OCI-M2 (cell line): Measurements from ENCODE around the gene PSMB2.

Experiments used
- DNase-seq: peaks from one replicate; lab custom pipeline; 2025; ENCODE audit not compliant: unreplicated experiment; lab: John Stamatoyannopoulos, UW

The PSMB2 gene

GRCh38 chr1:35574125-35574654 is 67.1 kb downstream of the PSMB2 start:
- no peak for DNase-seq

- no peak for DNase-seq
These were observed 67.9 kb downstream of the PSMB2 start, which contains the start of gene TFAP2E for GRCh38 chr1:35573198-35574124. TSS of gene TFAP2E (plus strand) at chr1:35573314. CDS start at chr1:35573578, 264 bp downstream.

DNA sequence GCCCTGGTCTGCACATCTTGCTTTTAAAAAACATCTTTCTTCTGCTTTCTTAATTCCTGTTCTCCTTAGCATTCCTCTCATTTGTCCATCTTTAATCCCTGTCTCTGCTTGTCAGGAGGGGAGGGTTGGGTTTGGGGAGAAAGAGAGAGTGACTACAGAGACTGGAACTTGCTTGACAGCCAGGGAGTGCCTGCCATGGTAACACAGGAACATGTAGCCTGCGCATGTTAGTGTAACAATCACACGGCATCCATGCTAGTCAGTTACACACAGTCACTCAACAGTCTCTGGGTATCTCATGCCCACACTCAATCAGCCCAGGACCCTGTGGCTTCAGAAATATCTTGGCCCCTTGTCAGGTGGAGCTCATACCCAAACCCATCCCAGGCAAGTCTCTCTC is 69.0 kb downstream of the PSMB2 start:
- no peak for DNase-seq

DNA sequence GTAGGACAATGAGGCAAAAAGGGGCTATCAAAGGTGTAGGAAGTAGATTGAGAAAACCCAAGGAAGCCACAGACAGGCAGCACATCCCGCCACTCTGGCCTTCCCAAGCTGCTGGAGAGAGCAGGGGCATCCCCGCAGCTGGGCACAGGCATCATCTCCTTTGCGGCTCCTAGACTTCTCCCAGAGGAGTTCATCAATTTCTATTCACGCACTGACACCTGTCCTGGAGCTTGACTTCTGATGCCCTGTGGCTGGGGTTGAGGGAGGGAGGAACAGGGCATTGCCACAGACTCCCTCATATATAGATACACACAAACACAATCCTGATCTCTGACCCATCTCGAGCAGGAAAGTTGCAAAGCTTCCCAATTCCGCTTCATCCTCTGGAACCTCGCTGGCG is 70.1 kb downstream of the PSMB2 start:
- no peak for DNase-seq

- no peak for DNase-seq
These were observed 70.7 kb downstream of the PSMB2 start for GRCh38 chr1:35570589-35571137.

DNA sequence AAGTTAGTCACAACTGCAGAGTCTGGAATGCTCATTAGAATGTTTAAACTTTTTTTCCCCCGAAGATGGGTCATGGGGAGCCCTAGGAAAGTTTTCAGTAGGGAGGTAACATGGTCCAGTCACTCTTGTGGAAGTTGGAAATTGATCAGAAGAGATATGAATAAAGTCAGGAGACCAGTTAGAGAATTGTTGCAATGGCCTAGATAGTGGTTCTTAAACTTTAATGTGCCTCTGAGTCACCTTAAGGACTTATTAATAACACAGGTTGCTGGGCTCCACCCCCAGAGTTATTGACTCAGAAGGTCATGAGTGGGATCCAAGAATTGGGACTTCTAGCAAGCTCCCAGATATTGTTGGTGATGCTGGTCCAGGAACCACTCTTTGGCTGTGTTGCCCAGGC is 71.4 kb downstream of the PSMB2 start:
- DNase-seq: no peak

DNA sequence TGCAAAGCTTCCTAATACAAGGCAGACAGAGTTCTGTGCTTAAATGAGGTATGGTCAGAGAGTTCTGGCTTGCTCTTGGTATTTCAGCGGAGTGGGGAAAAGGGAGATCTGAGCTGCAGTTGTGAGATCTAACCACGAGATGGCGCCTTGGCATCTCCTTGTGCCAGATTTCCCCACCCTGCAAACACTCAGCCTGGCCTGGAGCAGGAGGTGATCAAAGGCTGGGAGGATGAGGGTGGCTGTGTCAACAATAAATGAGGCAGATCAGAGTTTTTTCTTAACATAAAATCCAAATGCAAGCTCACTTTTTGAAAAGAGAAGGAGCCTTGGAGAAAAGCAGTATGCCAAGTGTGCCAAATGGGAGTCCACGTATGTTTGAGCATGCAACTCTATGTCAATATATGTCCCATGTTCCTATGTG is 72.3 kb downstream of the PSMB2 start:
- DNase-seq: peak; percentile 67

- no peak for DNase-seq
These were observed 73.3 kb downstream of the PSMB2 start for GRCh38 chr1:35567947-35568558.

DNA sequence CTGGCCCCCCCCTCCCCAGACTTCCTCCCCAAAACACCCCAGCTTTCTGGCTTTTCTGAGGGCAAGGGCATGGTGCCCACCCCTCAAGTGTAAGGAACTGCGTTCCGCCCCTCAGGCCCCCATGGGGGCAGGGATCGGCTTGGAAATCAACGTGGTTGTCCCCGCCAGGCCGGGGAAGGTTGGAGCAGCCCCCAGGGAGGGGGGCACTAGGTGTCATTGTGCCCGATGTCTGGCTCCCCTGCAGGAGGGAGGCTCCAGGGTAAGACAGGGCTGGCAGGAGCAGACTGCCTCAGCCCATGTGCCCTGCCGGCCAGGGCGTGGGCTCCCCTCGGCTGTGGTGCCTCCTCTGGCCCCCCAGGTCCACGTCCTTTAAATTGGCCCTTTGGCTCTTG is 75.6 kb downstream of the PSMB2 start:
- no peak for DNase-seq

DNA sequence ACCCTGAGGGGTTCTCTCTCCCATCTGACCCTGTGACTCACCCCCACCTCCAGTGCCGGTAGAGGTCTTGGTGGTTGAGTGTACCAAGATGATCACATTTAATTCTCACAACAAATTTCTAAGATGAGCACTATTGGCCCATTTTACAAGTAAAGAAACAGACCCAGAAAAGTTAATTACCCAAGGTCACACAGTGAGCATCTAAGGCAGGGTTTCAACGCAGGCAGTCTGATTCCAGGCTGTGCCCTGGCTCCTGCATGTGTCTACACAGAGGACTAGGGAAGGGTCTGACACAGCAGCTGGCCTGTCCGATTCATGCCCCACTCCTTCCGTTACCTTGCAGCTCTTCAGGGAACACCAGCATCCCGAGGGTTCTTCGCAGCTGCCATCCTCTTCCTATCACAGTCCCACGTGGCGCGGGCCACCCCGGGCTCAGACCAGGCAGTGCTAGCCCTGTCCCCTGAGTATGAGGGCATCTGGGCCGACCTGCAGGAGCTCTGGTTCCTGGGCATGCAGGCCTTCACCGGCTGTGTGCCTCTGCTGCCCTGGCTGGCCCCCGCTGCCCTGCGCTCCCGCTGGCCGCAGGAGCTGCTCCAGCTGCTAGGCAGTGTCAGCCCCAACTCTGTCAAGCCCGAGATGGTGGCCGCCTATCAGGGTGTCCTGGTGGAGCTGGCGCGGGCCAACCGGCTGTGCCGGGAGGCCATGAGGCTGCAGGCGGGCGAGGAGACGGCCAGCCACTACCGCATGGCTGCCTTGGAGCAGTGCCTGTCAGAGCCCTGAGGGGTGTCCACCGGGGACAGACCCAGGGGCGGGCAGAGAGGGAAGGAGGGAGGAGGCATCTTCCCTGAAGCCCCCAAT is 76.2 kb downstream of the PSMB2 start:
- DNase-seq: no peak

DNA sequence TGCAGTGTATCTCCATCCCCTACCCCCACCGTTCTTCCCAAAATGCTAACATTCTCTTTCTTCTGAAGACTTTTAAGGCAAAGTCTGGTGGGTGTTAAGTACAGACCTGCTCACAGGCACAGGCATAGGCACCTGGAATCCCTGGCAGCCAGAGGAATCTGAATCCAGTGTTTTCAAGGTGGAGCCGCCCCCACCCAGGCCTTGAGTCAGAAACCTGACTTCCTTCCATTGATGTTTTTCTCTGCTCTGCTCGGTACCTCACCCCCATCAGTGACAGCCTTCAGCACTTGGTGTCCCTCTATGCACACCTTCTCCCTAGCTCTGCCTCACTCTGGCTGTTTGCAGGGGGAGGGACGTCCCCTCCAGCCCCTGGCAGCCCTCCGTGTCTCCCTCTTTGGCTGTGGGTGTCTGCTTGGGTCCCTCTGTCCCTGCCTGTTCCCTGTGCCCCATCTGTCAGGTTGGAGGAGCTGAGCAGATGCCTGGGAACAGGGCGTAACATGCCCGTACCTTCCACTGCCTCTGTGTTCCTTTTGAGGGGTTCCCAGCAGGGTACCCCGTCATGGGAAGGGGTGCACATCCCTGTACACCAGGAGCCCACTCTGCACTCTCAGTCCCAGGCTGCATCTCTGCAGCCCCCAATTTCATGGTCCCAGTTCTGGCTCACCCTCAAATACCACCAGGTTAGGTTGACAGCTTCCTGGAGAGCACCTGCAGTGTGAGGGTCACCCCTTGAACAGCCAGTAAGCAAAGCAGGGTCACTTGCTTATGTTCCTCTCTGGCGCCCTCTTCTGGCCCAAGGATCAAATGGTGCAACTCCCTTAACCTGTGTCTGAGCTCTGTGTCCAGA is 77.1 kb downstream of the PSMB2 start:
- no peak for DNase-seq

GRCh38 chr1:35563166-35563565 is 78.2 kb downstream of the PSMB2 start:
- no peak for DNase-seq

DNA sequence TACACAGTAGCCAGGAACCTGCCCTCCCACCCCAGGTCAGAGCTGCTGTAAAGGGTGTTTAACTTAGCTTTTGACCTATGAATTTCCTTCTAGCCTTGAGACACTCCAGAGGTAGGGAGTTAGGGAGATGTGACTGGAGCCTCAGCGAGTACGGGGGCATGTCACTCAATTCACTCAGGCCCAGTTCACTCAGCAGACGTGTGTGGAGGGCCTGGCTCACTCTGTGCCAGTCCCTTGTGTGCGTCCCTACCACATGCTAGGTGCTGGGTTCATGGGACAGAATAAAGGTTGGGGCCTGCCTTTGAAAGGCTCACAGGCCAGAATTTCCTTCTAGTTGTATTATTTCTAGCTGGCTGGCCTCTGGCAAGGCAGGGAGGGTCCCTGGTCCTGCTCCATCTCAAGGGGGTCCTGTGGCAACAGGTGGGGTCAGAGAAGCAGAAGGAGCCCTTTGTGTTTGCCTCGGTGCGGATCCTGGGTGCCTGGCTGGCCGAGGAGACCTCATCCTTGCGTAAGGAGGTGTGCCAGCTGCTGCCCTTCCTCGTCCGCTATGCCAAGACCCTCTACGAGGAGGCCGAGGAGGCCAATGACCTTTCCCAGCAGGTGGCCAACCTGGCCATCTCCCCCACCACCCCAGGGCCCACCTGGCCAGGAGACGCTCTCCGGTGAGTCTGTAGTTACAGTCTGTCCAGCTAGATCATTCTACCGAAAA is 79.2 kb downstream of the PSMB2 start:
- no peak for DNase-seq

DNA sequence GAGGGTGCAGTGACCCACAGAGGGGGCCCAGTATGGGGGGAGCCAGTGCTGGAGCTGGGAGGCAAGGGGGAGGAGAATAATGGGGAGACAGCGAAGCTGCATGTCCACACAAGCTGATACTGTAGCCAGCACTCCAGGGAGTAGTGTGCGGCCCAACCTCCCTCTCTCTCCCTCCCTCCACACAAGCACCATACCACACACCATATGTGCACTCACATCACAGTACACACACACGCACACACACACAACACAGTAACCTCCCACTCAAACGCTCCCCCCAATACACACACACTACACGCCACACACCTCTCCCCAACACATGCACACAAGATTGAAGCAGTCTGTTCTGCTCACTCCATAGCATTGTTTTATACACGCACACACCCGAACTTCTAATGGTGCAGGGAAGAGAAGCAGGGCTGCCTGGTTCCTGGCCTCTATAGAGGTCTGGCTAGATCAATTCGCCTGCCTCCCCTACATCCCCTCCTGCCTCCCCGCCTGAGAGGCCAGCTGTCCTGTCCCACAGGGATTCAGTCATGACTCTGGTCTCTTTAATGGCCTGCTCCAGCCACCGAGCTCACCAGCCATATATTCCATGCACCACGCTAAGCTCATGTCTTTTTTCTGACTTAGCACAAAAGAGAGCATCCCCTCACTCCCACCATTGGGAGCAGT is 79.9 kb downstream of the PSMB2 start:
- DNase-seq: no peak

DNA sequence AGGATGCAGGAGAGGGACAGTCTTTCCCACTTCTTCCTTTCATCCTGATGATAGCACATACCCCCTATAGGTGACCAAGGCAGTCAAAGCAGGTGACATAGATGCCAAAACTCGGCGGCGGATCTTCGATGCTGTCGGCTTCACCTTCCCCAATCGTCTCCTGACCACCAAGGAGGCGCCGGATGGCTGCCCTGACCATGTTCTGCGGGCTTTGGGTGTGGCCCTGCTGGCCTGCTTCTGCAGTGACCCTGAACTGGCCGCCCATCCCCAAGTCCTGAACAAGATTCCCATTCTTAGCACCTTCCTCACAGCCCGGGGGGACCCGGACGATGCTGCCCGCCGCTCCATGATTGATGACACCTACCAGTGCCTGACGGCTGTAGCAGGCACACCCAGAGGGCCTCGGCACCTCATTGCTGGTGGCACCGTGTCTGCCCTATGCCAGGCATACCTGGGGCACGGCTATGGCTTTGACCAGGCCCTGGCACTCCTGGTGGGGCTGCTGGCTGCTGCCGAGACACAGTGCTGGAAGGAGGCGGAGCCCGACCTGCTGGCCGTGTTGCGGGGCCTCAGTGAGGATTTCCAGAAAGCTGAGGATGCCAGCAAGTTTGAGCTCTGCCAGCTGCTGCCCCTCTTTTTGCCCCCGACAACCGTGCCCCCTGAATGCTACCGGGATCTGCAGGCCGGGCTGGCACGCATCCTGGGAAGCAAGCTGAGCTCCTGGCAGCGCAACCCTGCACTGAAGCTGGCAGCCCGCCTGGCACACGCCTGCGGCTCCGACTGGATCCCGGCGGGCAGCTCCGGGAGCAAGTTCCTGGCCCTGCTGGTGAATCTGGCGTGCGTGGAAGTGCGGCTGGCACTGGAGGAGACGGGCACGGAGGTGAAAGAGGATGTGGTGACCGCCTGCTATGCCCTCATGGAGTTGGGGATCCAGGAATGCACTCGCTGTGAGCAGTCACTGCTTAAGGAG is 80.8 kb downstream of the PSMB2 start:
- DNase-seq: no peak

DNA sequence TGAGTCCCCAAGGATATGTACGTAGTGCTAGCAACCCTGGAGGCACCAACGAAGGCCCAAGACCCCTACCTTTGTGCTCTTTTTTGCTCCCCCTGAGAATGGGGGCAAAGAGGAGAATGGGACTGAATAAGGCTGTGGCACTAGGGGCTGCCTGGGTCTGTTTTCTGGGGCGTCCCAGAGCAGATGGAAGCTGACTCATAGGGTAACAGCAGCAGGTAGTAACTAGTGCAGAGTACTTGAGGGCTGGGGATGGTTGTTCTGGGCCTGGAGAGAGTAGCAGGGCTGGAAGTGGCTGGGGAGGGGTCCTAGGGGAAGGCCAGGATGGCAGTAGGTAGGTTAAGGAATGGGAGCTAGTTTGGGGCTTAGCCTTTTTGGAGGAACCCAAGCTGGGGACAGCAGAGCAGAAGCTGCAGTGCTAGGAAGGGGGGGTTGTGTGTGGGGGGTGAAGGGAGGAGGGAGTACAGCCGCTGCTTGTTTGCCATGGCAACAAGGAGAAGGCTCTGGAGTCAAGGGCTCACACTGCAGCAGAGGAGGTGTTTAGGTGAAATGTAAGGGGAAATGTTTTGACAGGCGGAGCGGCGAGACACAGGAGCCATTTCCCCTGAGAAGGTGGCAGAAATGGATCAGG is 81.9 kb downstream of the PSMB2 start:
- no peak for DNase-seq
